OCI-LY3 (cell line): ENCODE results near the gene NRP2.

Experiments used
- CTCF ChIP-seq: fragments of 200-600, 300-600 bp; sonication (generic); IDR thresholded peaks from 2 replicates; pipeline ENCODE4 v1.5.1; 2014; ENCODE audit warnings: antibody characterized with exemption, low read length, low read depth
- EZH2phosphoT487 ChIP-seq: fragments of 200-600 bp; shearing (Covaris generic); IDR thresholded peaks from 2 replicates; pipeline ENCODE4 v1.6.1; 2018; ENCODE audit warnings: antibody characterized with exemption, mixed run types, low read depth

GRCh38 chr2:205805136-205805535 lies 122.8 kb downstream of the NRP2 start:
- TF ChIP-seq CTCF (no peak), EZH2phosphoT487 (no peak)
